Colonic mucosa (tissue), 4 donors: ENCODE data around the gene OR5A1. TPM values are rescaled to one million over a fixed set of nuclear protein-coding genes. Genes with fewer than 3 reads are reported as not detected.

Source experiments
- DNase-seq: peaks from one replicate; pipeline ENCODE4 v3.0.0-alpha.2; 2020
- H3K27ac ChIP-seq: fragments of 200-600 bp; one replicate; pipeline ENCODE4 v1.8.0; 2021
- H3K27me3 ChIP-seq: fragments of 200-600 bp; one replicate; pipeline ENCODE4 v1.8.0; 2021
- H3K36me3 ChIP-seq: fragments of 200-600 bp; one replicate; pipeline ENCODE4 v1.8.0; 2021
- H3K4me1 ChIP-seq: fragments of 200-600 bp; one replicate; pipeline ENCODE4 v1.8.0; 2021; ENCODE audit warnings: mild to moderate bottlenecking
- H3K4me3 ChIP-seq: fragments of 200-600 bp; one replicate; pipeline ENCODE4 v1.8.0; 2021
- H3K9ac ChIP-seq, 2 donors: one replicate each; pipeline ENCODE4 v1.7.0; 2013; ENCODE audit warnings: control low read depth in 2 of 2, low read depth in 2 of 2, low read length in 2 of 2
- H3K9me3 ChIP-seq: fragments of 200-600 bp; one replicate; pipeline ENCODE4 v1.8.0; 2021
- CTCF ChIP-seq: fragments of 200-600 bp; IDR thresholded peaks from one replicate; pipeline ENCODE4 v1.8.0; 2022; ENCODE audit warnings: antibody characterized with exemption, mild to moderate bottlenecking
- intact Hi-C: fragments of 100-400 bp; cut with DNase I; formaldehyde crosslinking; loops from one replicate; pipeline ENCODE4 v1.14.1; 2022
- total RNA-seq, 2 donors: library from RNA; stranded (reverse); fragmentation: NEBNext Ultra II Directional in 1 of 2; extraction: Animal tissue kit (Norgen Biotek cat#: 25700) in 1 of 2; gene quantifications; one replicate each; pipeline ENCODE4 v1.2.1, GENCODE V29; 2021
- donor health status: healthy.
- donor health status: DM: no; HTN: no; CAD: no.
- donor health status: DM: no; HTN: no; CAD: no.

OR5A1 gene
- total RNA-seq, 2 donors from 2014 or later = not detected

DNA sequence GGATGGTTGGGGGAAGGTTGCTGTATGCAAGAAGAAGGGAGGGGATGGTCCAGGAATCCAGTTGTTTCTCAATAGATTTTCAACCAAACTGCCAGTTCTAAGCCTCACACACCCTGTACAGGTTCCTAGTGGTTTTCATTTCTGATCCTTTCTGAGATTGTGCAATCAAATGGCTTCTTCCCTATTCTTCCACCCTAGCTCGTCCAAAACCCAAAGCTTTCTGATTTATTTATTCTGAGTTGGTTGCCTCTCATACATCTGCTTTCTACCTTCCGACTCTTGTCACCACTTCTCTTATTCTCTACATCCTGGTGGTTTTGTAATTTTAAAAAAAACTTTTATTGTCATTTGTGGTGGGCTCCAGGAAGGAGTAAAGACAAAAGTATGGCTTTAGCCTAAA is 22.6 kb upstream of the OR5A1 start:
- H3K4me3 ChIP-seq = no peak overlapping the region
- H3K36me3 ChIP-seq = no peaks in the 10 kb centered on the region
- no peaks in the 10 kb centered on the region for H3K27me3 ChIP-seq
- no peak for TF ChIP-seq CTCF
- no peak overlapping the region for H3K9ac ChIP-seq
- no peak for DNase-seq
- intact Hi-C loops = no loop called here
- H3K9me3 ChIP-seq = no peaks in the 10 kb centered on the region
- no peak overlapping the region for H3K27ac ChIP-seq
- no peaks in the 10 kb centered on the region for H3K4me1 ChIP-seq

DNA sequence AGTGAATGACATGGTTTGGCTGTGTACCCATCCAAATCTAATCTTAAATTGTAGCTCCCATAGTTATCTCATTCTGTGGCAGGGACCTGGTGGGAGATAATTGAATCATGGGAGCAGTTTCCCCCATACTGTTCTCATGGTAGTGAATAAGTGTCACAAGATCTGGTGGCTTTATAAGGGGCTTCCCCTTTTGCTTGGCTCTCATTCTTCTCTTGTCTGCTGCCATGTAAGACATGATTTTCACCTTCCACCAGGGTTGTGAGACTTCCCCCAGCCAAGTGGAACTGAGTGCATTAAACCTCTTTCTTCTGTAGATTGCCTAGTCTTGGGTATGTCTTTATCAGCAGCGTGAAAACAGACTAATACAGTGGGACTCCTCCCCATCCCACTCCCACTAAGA is 21.2 kb upstream of the OR5A1 start:
- Histone ChIP-seq H3K9me3 (no peaks in the 10 kb centered on the region), H3K9ac (no peak overlapping the region), H3K4me3 (no peak overlapping the region), H3K4me1 (no peaks in the 10 kb centered on the region), H3K27ac (no peak overlapping the region), H3K36me3 (no peaks in the 10 kb centered on the region), H3K27me3 (no peaks in the 10 kb centered on the region)
- no peak for DNase-seq
- intact Hi-C loops = no loop called here
- TF ChIP-seq CTCF = no peak

- Histone ChIP-seq H3K27me3 (no peaks in the 10 kb centered on the region), H3K4me1 (no peaks in the 10 kb centered on the region), H3K27ac (no peak overlapping the region), H3K4me3 (no peak overlapping the region), H3K9ac (no peak overlapping the region), H3K36me3 (no peaks in the 10 kb centered on the region), H3K9me3 (no peaks in the 10 kb centered on the region)
- no peak for DNase-seq
- intact Hi-C loops = no loop called here
- TF ChIP-seq CTCF = no peak
These were observed 19.7 kb upstream of the OR5A1 start for GRCh38 chr11:59416613-59417012.

DNA sequence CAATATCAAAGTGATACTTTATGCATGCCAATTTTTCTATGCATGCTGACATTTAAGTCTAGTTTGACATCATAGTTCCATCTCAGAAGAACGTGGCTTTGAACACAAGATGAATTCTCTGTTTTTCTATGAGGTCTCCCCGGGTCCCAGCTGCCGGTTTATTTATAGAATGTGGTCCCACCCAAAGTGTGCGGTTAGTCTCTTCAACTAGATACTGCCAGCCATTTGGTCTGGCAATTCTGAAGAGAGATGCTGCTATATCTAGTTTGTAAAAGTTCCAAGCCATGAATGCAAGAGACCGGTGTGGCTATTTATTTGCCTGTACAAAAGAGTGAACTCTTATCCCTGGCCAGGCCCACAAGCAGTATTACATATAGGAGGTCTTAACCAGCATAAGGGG is 19.2 kb upstream of the OR5A1 start:
- intact Hi-C loops = no loop called here
- DNase-seq = no peak
- H3K9ac ChIP-seq = no peak overlapping the region
- no peaks in the 10 kb centered on the region for H3K36me3 ChIP-seq
- H3K27ac ChIP-seq = no peak overlapping the region
- no peaks in the 10 kb centered on the region for H3K9me3 ChIP-seq
- no peak for TF ChIP-seq CTCF
- no peak overlapping the region for H3K4me3 ChIP-seq
- H3K27me3 ChIP-seq = no peaks in the 10 kb centered on the region
- no peaks in the 10 kb centered on the region for H3K4me1 ChIP-seq

DNA sequence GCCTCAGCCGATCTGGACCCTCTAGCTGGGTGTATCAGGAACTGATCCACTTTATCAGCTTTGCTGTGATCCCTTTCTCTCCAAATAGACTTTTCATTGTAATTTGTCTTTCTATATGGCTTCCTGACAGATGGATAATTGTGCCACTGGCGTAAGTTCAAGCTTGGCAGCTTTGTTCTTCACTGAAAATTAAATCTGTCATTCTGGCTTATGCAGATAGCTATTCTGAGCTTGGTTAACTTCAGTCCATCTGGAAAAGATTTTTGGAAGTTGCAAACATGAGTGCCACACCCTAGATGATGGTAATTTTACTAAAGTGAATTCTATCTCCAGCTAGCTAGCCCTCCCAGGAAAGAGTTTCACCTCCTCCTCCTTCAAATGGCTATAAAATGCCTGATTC is 18.1 kb upstream of the OR5A1 start:
- H3K4me3 ChIP-seq = no peak overlapping the region
- no peak for TF ChIP-seq CTCF
- no peak for DNase-seq
- intact Hi-C loops = no loop called here
- no peak overlapping the region for H3K9ac ChIP-seq
- H3K36me3 ChIP-seq = no peaks in the 10 kb centered on the region
- H3K27me3 ChIP-seq = no peaks in the 10 kb centered on the region
- H3K4me1 ChIP-seq = no peaks in the 10 kb centered on the region
- H3K27ac ChIP-seq = no peak overlapping the region
- no peaks in the 10 kb centered on the region for H3K9me3 ChIP-seq

GRCh38 chr11:59423835-59424234 is 12.4 kb upstream of the OR5A1 start:
- intact Hi-C loops = loop anchor here (10.0 kb wide), 1 partner anchor 139 kb away; no protein-coding TSS in a partner anchor

More at GRCh38 chr11:59423835-59424234, 12.4 kb upstream of the OR5A1 start:
- no peaks in the 10 kb centered on the region for H3K36me3 ChIP-seq
- no peak for DNase-seq
- H3K27me3 ChIP-seq = no peaks in the 10 kb centered on the region
- H3K4me3 ChIP-seq = no peak overlapping the region
- H3K27ac ChIP-seq = no peak overlapping the region
- no peak for TF ChIP-seq CTCF
- no peaks in the 10 kb centered on the region for H3K4me1 ChIP-seq
- H3K9ac ChIP-seq = no peak overlapping the region
- no peaks in the 10 kb centered on the region for H3K9me3 ChIP-seq
